ENCODE data around the gene LRRC8B. TPM values are rescaled to one million over a fixed set of nuclear protein-coding genes. Genes with fewer than 3 reads are reported as not detected.

The LRRC8B gene
- total and polyA plus RNA-seq, 2 of the 8 experiments (the other 6 are each of a cell fraction or from before 2014, with no cell fraction given): 18.4 to 29.2 TPM

DNA sequence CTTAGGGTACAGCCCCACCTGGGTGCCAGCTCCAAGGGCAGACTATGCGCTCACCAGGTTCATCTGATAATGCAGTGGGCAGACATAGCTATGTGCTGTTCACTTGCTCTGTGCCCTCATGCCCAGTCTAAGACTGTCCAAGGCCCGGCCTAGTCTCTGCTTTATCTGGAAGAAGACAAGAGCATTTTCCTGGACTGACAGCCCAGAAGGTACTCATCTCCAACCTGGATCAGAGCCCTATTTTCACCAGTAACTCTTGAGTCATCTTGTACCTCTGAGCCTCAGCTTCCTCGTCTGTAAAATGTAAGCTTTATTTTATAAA lies 79.7 kb downstream of the LRRC8B start:
- no peaks in the 10 kb centered on the region for H3K79me1 ChIP-seq (ENCODE audit: low read depth, low read length)
- H3K79me2 ChIP-seq (ENCODE audit: control insufficient read depth in 1 of 2, insufficient read depth in 2 of 2, low read length in 2 of 2): no peaks in the 10 kb centered on the region
- no peak overlapping the region for H2BK20ac ChIP-seq (ENCODE audit: low read length)
- no peak overlapping the region for H2AK5ac ChIP-seq (ENCODE audit: low read depth, low read length)
- H3K9me3 ChIP-seq (ENCODE audit: insufficient read depth in 2 of 2, low read depth in 1 of 2, low read length in 1 of 2): no peaks in the 10 kb centered on the region
- no peak overlapping the region for H3K4me3 ChIP-seq (ENCODE audit: extremely low read depth in 1 of 4, insufficient read depth in 2 of 4, low read depth in 3 of 4, low read length in 4 of 4)
- H3K23ac ChIP-seq (ENCODE audit: insufficient read length): no peak overlapping the region
- no peaks in the 10 kb centered on the region for H3K23me2 ChIP-seq (ENCODE audit: low read depth, low read length)
- H2BK120ac ChIP-seq (replicated peaks; ENCODE audit: low read depth, low read length): no peak overlapping the region
- H4K8ac ChIP-seq (ENCODE audit: extremely low read depth, insufficient read depth, low read length): no peak overlapping the region
- no peak overlapping the region for H2AFZ ChIP-seq (ENCODE audit: low read length)
- H2BK12ac ChIP-seq (ENCODE audit: low read depth, low read length): no peak overlapping the region
- H4K91ac ChIP-seq (replicated peaks; ENCODE audit: insufficient read length, low read length): no peak overlapping the region
- no peak overlapping the region for H3K18ac ChIP-seq (ENCODE audit: extremely low read depth, low read length)
- H2BK15ac ChIP-seq (ENCODE audit: low read length): no peak overlapping the region
- no peaks in the 10 kb centered on the region for H3K36me3 ChIP-seq (ENCODE audit: control insufficient read depth in 2 of 4, insufficient read depth in 4 of 4, low read length in 3 of 4)
- peaks cover 0 to 6% (median 2%) of the 10 kb centered on the region in 4 experiments; a peak in 4 of 7 replicates for H3K4me1 ChIP-seq (replicated peaks in 1 of 4; ENCODE audit: control insufficient read depth in 3 of 4, insufficient read depth in 4 of 4, low read length in 3 of 4)
- no peak overlapping the region for H3K14ac ChIP-seq (ENCODE audit: insufficient read length)
- no peak overlapping the region for H2BK5ac ChIP-seq (ENCODE audit: low read depth, low read length)
- no peak overlapping the region for H3K27ac ChIP-seq (ENCODE audit: low read depth, low read length)
- H4K5ac ChIP-seq (ENCODE audit: insufficient read length, low read depth, low read length): no peak overlapping the region
- FAIRE-seq (no peak), DNase-seq (ENCODE audit: low read depth in 1 of 2, low spot score in 2 of 2) (no peak)
- H4K20me1 ChIP-seq (replicated peaks in 1 of 2; ENCODE audit: control insufficient read depth in 1 of 2, insufficient read depth in 2 of 2, low read length in 2 of 2): no peaks in the 10 kb centered on the region
- 97% methylated on average over 3 of the region's 3 CpGs; no CpG with 5 or more reads in 1 of the 2 experiments for WGBS, 2 experiments (ENCODE audit: extremely low coverage in 1 of 2, insufficient coverage in 1 of 2, insufficient read length in 1 of 2, insufficient replicate concordance in 2 of 2, low coverage in 1 of 2, low lambda C conversion rate in 2 of 2, missing lambda C conversion rate in 1 of 2)
- no peak overlapping the region for H3K56ac ChIP-seq (replicated peaks; ENCODE audit: insufficient read length, low read depth, low read length)
- CTCF ChIA-PET (ENCODE audit: partially characterized antibody): interaction anchor here (0.7 to 4.0 kb wide), 14 partner anchors 10 to 159 kb away, joined by 3 to 21 read pairs (median 4); partner anchors contain the start of gene LRRC8C
- POLR2A ChIA-PET (ENCODE audit: partially characterized antibody): interaction anchor here (1.4 to 2.3 kb wide), 2 partner anchors 10 to 15 kb away, joined by 6 to 12 read pairs; no protein-coding TSS in a partner anchor
- H3K9ac ChIP-seq (replicated peaks in 1 of 4; ENCODE audit: extremely low read depth in 1 of 4, low read depth in 3 of 4, low read length in 3 of 4): no peak overlapping the region
- no peak overlapping the region for H3K4ac ChIP-seq (replicated peaks; ENCODE audit: insufficient read length, low read depth, low read length)
- H3K27me3 ChIP-seq (replicated peaks in 1 of 4; ENCODE audit: control insufficient read depth in 3 of 4, extremely low read depth in 1 of 4, insufficient read depth in 3 of 4, low read length in 3 of 4): no peaks in the 10 kb centered on the region; a peak in 1 of 7 replicates
- H3K4me2 ChIP-seq (ENCODE audit: insufficient read depth in 1 of 2, low read depth in 2 of 2, low read length in 2 of 2): no peak overlapping the region
- no peak for TF ChIP-seq CEBPB (IDR thresholded peaks at IDR 0.05; ENCODE audit: low read depth, low read length)
- no peak for TF ChIP-seq ASH2L (IDR thresholded peaks at IDR 0.05; ENCODE audit: low read length)
- TF ChIP-seq CHD2 (IDR thresholded peaks at IDR 0.05; ENCODE audit: low read length): no peak
- TF ChIP-seq, protein P1, sequence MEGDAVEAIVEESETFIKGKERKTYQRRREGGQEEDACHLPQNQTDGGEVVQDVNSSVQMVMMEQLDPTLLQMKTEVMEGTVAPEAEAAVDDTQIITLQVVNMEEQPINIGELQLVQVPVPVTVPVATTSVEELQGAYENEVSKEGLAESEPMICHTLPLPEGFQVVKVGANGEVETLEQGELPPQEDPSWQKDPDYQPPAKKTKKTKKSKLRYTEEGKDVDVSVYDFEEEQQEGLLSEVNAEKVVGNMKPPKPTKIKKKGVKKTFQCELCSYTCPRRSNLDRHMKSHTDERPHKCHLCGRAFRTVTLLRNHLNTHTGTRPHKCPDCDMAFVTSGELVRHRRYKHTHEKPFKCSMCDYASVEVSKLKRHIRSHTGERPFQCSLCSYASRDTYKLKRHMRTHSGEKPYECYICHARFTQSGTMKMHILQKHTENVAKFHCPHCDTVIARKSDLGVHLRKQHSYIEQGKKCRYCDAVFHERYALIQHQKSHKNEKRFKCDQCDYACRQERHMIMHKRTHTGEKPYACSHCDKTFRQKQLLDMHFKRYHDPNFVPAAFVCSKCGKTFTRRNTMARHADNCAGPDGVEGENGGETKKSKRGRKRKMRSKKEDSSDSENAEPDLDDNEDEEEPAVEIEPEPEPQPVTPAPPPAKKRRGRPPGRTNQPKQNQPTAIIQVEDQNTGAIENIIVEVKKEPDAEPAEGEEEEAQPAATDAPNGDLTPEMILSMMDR (IDR thresholded peaks at IDR 0.05; ENCODE audit: control extremely low read depth in 1 of 3, insufficient read depth in 1 of 3, low read depth in 1 of 3, low read length in 3 of 3): no peak

Measured in H1 (cell line).